ENCODE data around the gene KAT2A.

Gene KAT2A

DNA sequence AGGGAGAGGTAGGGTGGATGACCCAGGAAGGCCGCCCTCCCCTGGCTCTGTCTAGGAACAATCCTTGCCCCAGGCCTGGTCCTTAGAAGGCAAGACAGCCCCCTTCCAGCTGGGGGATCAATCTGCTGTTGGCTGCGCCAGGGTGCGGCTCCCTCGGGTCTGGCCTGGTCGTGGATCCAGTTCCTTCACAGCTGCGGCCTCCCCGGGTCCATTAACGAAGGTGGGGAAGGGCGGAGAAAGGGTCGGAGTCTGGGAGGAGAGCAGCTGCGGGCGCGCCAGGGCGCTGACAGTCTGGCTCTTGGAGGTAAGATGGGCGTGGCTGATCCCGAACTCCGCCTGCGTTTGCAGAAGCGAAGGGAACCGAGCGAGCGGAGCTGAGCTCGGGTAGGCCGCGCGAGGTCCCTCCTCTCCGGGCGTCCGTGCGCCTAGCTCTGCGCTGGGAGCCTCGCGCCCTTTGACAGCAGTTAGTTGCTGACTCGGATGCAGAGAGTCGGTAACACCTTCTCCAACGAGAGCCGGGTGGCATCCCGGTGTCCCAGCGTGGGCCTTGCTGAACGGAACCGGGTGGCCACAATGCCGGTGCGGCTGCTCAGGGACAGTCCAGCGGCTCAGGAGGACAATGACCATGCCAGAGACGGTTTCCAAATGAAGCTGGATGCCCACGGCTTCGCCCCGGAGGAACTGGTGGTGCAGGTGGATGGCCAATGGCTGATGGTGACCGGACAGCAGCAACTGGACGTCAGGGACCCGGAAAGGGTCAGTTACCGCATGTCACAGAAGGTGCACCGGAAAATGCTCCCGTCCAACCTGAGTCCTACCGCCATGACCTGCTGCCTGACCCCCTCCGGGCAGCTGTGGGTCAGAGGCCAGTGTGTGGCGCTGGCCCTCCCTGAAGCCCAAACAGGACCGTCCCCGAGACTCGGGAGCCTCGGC is 1.5 kb upstream of the KAT2A start, which contains the start of gene HSPB9:
Gene HSPB9 (plus strand): TSS at position 434 of the 933 bp plus-strand sequence. CDS start 47 bp downstream, at position 481.
- Histone ChIP-seq H2AK5ac (ENCODE audit: low read length) (no peak within 1 kb of the TSS), H3K36me3 (ENCODE audit: control insufficient read depth, insufficient read depth, low read length) (peaks cover 10% of the 10 kb centered on the region), H3K4me3 (ENCODE audit: low read length) (no peak within 1 kb of the TSS), H3K18ac (ENCODE audit: low read length) (no peak within 1 kb of the TSS), H3K4me2 (ENCODE audit: low read length) (peak within 1 kb of the TSS; percentile 40), H3K56ac (ENCODE audit: low read length) (peak within 1 kb of the TSS; percentile 79), H2BK5ac (ENCODE audit: low read length) (no peak within 1 kb of the TSS), H3K27ac (ENCODE audit: low read depth, low read length) (no peak within 1 kb of the TSS), H3K79me2 (ENCODE audit: control insufficient read depth, insufficient read depth, low read length) (no peaks in the 10 kb centered on the region), H4K5ac (ENCODE audit: low read length) (no peak within 1 kb of the TSS), H4K8ac (ENCODE audit: low read depth, low read length) (no peak within 1 kb of the TSS), H2BK15ac (replicated peaks; ENCODE audit: low read depth) (no peak within 1 kb of the TSS), H2BK120ac (ENCODE audit: low read depth, low read length) (no peak within 1 kb of the TSS), H3K27me3 (ENCODE audit: insufficient read depth, low read length, poor library complexity) (no peaks in the 10 kb centered on the region), H3K79me1 (ENCODE audit: low read length) (no peaks in the 10 kb centered on the region), H3K9ac (ENCODE audit: low read length) (peak within 1 kb of the TSS; percentile 68), H3K4me1 (ENCODE audit: control insufficient read depth, low read depth, low read length) (peaks cover 2% of the 10 kb centered on the region), H3K23ac (ENCODE audit: low read length) (no peak within 1 kb of the TSS), H3K4ac (ENCODE audit: low read depth, low read length) (peak within 1 kb of the TSS; percentile 17)
- peak; percentile 86 for DNase-seq
- WGBS (ENCODE audit: extremely low coverage, insufficient coverage, low lambda C conversion rate) = no CpG with 5 or more reads among the region's 61 CpGs

- H3K23ac ChIP-seq (ENCODE audit: low read length) = no peak overlapping the region
- H3K79me1 ChIP-seq (ENCODE audit: low read length) = no peaks in the 10 kb centered on the region
- H3K4me2 ChIP-seq (ENCODE audit: low read length) = peak overlapping the region; percentile 4
- WGBS (ENCODE audit: extremely low coverage, insufficient coverage, low lambda C conversion rate) = no CpG with 5 or more reads among the region's 7 CpGs
- no peak overlapping the region for H3K18ac ChIP-seq (ENCODE audit: low read length)
- H4K5ac ChIP-seq (ENCODE audit: low read length) = no peak overlapping the region
- no peak overlapping the region for H4K8ac ChIP-seq (ENCODE audit: low read depth, low read length)
- no peak overlapping the region for H2BK5ac ChIP-seq (ENCODE audit: low read length)
- H2BK15ac ChIP-seq (replicated peaks; ENCODE audit: low read depth) = no peak overlapping the region
- H3K27ac ChIP-seq (ENCODE audit: low read depth, low read length) = no peak overlapping the region
- H3K4ac ChIP-seq (ENCODE audit: low read depth, low read length) = no peak overlapping the region
- DNase-seq = no peak
- H3K36me3 ChIP-seq (ENCODE audit: control insufficient read depth, insufficient read depth, low read length) = peaks cover 5% of the 10 kb centered on the region
- H3K79me2 ChIP-seq (ENCODE audit: control insufficient read depth, insufficient read depth, low read length) = no peaks in the 10 kb centered on the region
- peaks cover 2% of the 10 kb centered on the region for H3K4me1 ChIP-seq (ENCODE audit: control insufficient read depth, low read depth, low read length)
- H3K9ac ChIP-seq (ENCODE audit: low read length) = peak overlapping the region; percentile 30
- no peak overlapping the region for H2AK5ac ChIP-seq (ENCODE audit: low read length)
- H2BK120ac ChIP-seq (ENCODE audit: low read depth, low read length) = no peak overlapping the region
- no peaks in the 10 kb centered on the region for H3K27me3 ChIP-seq (ENCODE audit: insufficient read depth, low read length, poor library complexity)
- no peak overlapping the region for H3K4me3 ChIP-seq (ENCODE audit: low read length)
- peak overlapping the region; percentile 29 for H3K56ac ChIP-seq (ENCODE audit: low read length)
Observed at GRCh38 chr17:42120161-42120769, 902 bp downstream of the KAT2A start.

DNA sequence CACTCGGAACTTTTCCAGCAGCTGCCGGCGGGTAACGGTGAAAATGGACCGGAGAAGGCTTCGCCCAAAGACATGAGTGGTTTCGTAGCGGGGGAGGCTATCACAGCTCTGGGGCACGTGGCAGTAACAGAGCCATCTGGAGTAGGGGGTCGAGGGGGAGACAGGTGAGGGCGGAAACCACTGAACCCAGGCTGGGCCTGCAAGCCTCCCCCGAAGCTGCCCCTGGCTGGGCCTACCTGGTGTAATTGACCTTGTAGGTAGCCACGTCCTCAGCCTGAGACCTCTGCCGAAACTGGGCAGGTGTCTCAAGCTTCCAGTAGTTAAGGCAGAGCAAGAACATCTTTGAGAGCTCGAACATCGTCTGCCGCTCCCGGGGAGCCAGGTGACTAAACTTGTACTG is 1.9 kb downstream of the KAT2A start:
- Histone ChIP-seq H3K79me2 (ENCODE audit: control insufficient read depth, insufficient read depth, low read length) (no peaks in the 10 kb centered on the region), H3K4ac (ENCODE audit: low read depth, low read length) (no peak overlapping the region), H3K23ac (ENCODE audit: low read length) (no peak overlapping the region), H3K4me3 (ENCODE audit: low read length) (no peak overlapping the region), H2BK15ac (replicated peaks; ENCODE audit: low read depth) (no peak overlapping the region), H4K5ac (ENCODE audit: low read length) (no peak overlapping the region), H2AK5ac (ENCODE audit: low read length) (no peak overlapping the region), H2BK5ac (ENCODE audit: low read length) (no peak overlapping the region), H4K8ac (ENCODE audit: low read depth, low read length) (no peak overlapping the region), H3K27me3 (ENCODE audit: insufficient read depth, low read length, poor library complexity) (no peaks in the 10 kb centered on the region), H2BK120ac (ENCODE audit: low read depth, low read length) (no peak overlapping the region), H3K4me1 (ENCODE audit: control insufficient read depth, low read depth, low read length) (peaks cover 2% of the 10 kb centered on the region), H3K36me3 (ENCODE audit: control insufficient read depth, insufficient read depth, low read length) (peaks cover 4% of the 10 kb centered on the region), H3K9ac (ENCODE audit: low read length) (no peak overlapping the region), H3K18ac (ENCODE audit: low read length) (no peak overlapping the region), H3K4me2 (ENCODE audit: low read length) (no peak overlapping the region), H3K79me1 (ENCODE audit: low read length) (no peaks in the 10 kb centered on the region), H3K56ac (ENCODE audit: low read length) (no peak overlapping the region), H3K27ac (ENCODE audit: low read depth, low read length) (no peak overlapping the region)
- no peak for DNase-seq
- WGBS (ENCODE audit: extremely low coverage, insufficient coverage, low lambda C conversion rate) = no CpG with 5 or more reads among the region's 18 CpGs

- H3K4me3 ChIP-seq (ENCODE audit: low read length) = no peak overlapping the region
- H2BK120ac ChIP-seq (ENCODE audit: low read depth, low read length) = no peak overlapping the region
- peak; percentile 57 for DNase-seq
- no peak overlapping the region for H3K18ac ChIP-seq (ENCODE audit: low read length)
- no peak overlapping the region for H4K8ac ChIP-seq (ENCODE audit: low read depth, low read length)
- no peak overlapping the region for H3K56ac ChIP-seq (ENCODE audit: low read length)
- no peak overlapping the region for H3K9ac ChIP-seq (ENCODE audit: low read length)
- H3K4me2 ChIP-seq (ENCODE audit: low read length) = no peak overlapping the region
- H3K79me1 ChIP-seq (ENCODE audit: low read length) = no peaks in the 10 kb centered on the region
- H3K36me3 ChIP-seq (ENCODE audit: control insufficient read depth, insufficient read depth, low read length) = peaks cover 4% of the 10 kb centered on the region
- no peaks in the 10 kb centered on the region for H3K79me2 ChIP-seq (ENCODE audit: control insufficient read depth, insufficient read depth, low read length)
- no peaks in the 10 kb centered on the region for H3K27me3 ChIP-seq (ENCODE audit: insufficient read depth, low read length, poor library complexity)
- no CpG with 5 or more reads among the region's 2 CpGs for WGBS (ENCODE audit: extremely low coverage, insufficient coverage, low lambda C conversion rate)
- no peak overlapping the region for H3K23ac ChIP-seq (ENCODE audit: low read length)
- H2AK5ac ChIP-seq (ENCODE audit: low read length) = no peak overlapping the region
- no peak overlapping the region for H2BK5ac ChIP-seq (ENCODE audit: low read length)
- H3K27ac ChIP-seq (ENCODE audit: low read depth, low read length) = no peak overlapping the region
- H3K4me1 ChIP-seq (ENCODE audit: control insufficient read depth, low read depth, low read length) = peaks cover 2% of the 10 kb centered on the region
- no peak overlapping the region for H4K5ac ChIP-seq (ENCODE audit: low read length)
- H3K4ac ChIP-seq (ENCODE audit: low read depth, low read length) = no peak overlapping the region
- H2BK15ac ChIP-seq (replicated peaks; ENCODE audit: low read depth) = no peak overlapping the region
Observed at GRCh38 chr17:42118545-42118944, 2.6 kb downstream of the KAT2A start.

- no peak overlapping the region for H3K27ac ChIP-seq (ENCODE audit: low read depth, low read length)
- H3K4me1 ChIP-seq (ENCODE audit: control insufficient read depth, low read depth, low read length) = peaks cover 2% of the 10 kb centered on the region
- H3K27me3 ChIP-seq (ENCODE audit: insufficient read depth, low read length, poor library complexity) = no peaks in the 10 kb centered on the region
- H3K9ac ChIP-seq (ENCODE audit: low read length) = no peak overlapping the region
- WGBS (ENCODE audit: extremely low coverage, insufficient coverage, low lambda C conversion rate) = no CpG with 5 or more reads among the region's 4 CpGs
- DNase-seq = no peak
- H3K4ac ChIP-seq (ENCODE audit: low read depth, low read length) = no peak overlapping the region
- H4K5ac ChIP-seq (ENCODE audit: low read length) = no peak overlapping the region
- H3K56ac ChIP-seq (ENCODE audit: low read length) = no peak overlapping the region
- no peak overlapping the region for H4K8ac ChIP-seq (ENCODE audit: low read depth, low read length)
- H3K79me2 ChIP-seq (ENCODE audit: control insufficient read depth, insufficient read depth, low read length) = no peaks in the 10 kb centered on the region
- H3K4me2 ChIP-seq (ENCODE audit: low read length) = no peak overlapping the region
- H3K36me3 ChIP-seq (ENCODE audit: control insufficient read depth, insufficient read depth, low read length) = peaks cover 4% of the 10 kb centered on the region
- no peak overlapping the region for H3K23ac ChIP-seq (ENCODE audit: low read length)
- H2AK5ac ChIP-seq (ENCODE audit: low read length) = no peak overlapping the region
- H2BK5ac ChIP-seq (ENCODE audit: low read length) = no peak overlapping the region
- no peak overlapping the region for H2BK15ac ChIP-seq (replicated peaks; ENCODE audit: low read depth)
- no peak overlapping the region for H2BK120ac ChIP-seq (ENCODE audit: low read depth, low read length)
- no peak overlapping the region for H3K4me3 ChIP-seq (ENCODE audit: low read length)
- no peak overlapping the region for H3K18ac ChIP-seq (ENCODE audit: low read length)
- H3K79me1 ChIP-seq (ENCODE audit: low read length) = no peaks in the 10 kb centered on the region
Observed at GRCh38 chr17:42118126-42118510, 3.0 kb downstream of the KAT2A start.
